GM13976 (cell line): ENCODE measurements around the gene FIBCD1.
"Not testable (repeated sequence)": the region's sequence is repeated elsewhere in the genome, so short reads cannot be mapped to it uniquely, and the experiment has no call there.

ENCODE experiments used
- DNase-seq: peaks from one replicate; pipeline ENCODE4 v3.0.0; 2012; ENCODE audit warnings: low spot score
- CTCF ChIP-seq: IDR thresholded peaks from 2 replicates; pipeline ENCODE4 v1.5.1; 2012; ENCODE audit warnings: borderline replicate concordance, mild to moderate bottlenecking; ENCODE audit not compliant: insufficient read depth; ENCODE audit errors: extremely low read depth, missing control alignments, control extremely low read depth
- in situ Hi-C: fragments of 300-500 bp; cut with MboI; formaldehyde crosslinking; loops from one replicate; pipeline ENCODE4 v1.12.0; 2022; ENCODE audit warnings: low sequenced_read_pairs, mixed read lengths, inconsistent platforms; ENCODE audit not compliant: unreplicated experiment

FIBCD1 gene

GRCh38 chr9:130960522-130961378 is 21.7 kb upstream of the FIBCD1 start:
- in situ Hi-C loops, result no loop called here
- no peak for DNase-seq
- no peak for TF ChIP-seq CTCF

GRCh38 chr9:130959809-130960334 is 20.8 kb upstream of the FIBCD1 start:
- in situ Hi-C loops, result no loop called here
- no peak for DNase-seq
- TF ChIP-seq CTCF, result no peak

GRCh38 chr9:130958564-130958963 is 19.5 kb upstream of the FIBCD1 start:
- DNase-seq, in situ Hi-C loops: not testable (repeated sequence)

GRCh38 chr9:130957451-130958203 is 18.6 kb upstream of the FIBCD1 start:
- in situ Hi-C loops, result no loop called here
- no peak for TF ChIP-seq CTCF
- DNase-seq, result no peak

- TF ChIP-seq CTCF, result no peak
- in situ Hi-C loops, result no loop called here
- DNase-seq, result no peak
Observed at GRCh38 chr9:130956636-130957450, 17.8 kb upstream of the FIBCD1 start.

GRCh38 chr9:130955947-130956621 is 17.0 kb upstream of the FIBCD1 start:
- in situ Hi-C loops, result no loop called here
- TF ChIP-seq CTCF, result no peak
- no peak for DNase-seq

- in situ Hi-C loops, result not testable (repeated sequence)
Observed at GRCh38 chr9:130954925-130955324, 15.9 kb upstream of the FIBCD1 start.

More at GRCh38 chr9:130954925-130955324, 15.9 kb upstream of the FIBCD1 start:
- DNase-seq, result not testable (repeated sequence)
